OCI-LY1 (cell line): ENCODE measurements around the gene EHD2.

Experiments used
- H2AFZ ChIP-seq: fragments of 200-600 bp; sonication (generic), shearing (Covaris generic); 2 replicates; pipeline ENCODE4 v1.6.0; 2014; ENCODE audit warnings: antibody characterized with exemption, mild to moderate bottlenecking, low read length
- H3F3A ChIP-seq: fragments of 200-600 bp; sonication (generic), shearing (Covaris generic); 2 replicates; pipeline ENCODE4 v1.6.0; 2014; ENCODE audit warnings: mild to moderate bottlenecking, antibody characterized with exemption, low read length, moderate library complexity; ENCODE audit not compliant: insufficient read depth
- H3K27ac ChIP-seq: fragments of 200-600 bp; sonication (generic); 2 replicates; pipeline ENCODE4 v1.5.1; 2014; ENCODE audit warnings: low read length, mixed run types, mild to moderate bottlenecking, low read depth; ENCODE audit not compliant: poor library complexity, severe bottlenecking
- H3K27me3 ChIP-seq: fragments of 200-600 bp; sonication (generic); 2 replicates; pipeline ENCODE4 v1.6.0; 2014; ENCODE audit warnings: antibody characterized with exemption, mild to moderate bottlenecking, low read length, moderate library complexity; ENCODE audit not compliant: insufficient read depth
- H3K36me3 ChIP-seq: fragments of 200-600 bp; sonication (generic); 2 replicates; pipeline ENCODE4 v1.6.1; 2014; ENCODE audit warnings: mild to moderate bottlenecking, antibody characterized with exemption, low read length, moderate library complexity, mixed read lengths; ENCODE audit not compliant: insufficient read depth
- H3K4me1 ChIP-seq: fragments of 200-600 bp; sonication (generic); 2 replicates; pipeline ENCODE4 v1.5.1; 2014; ENCODE audit warnings: mild to moderate bottlenecking, low read length, moderate library complexity; ENCODE audit not compliant: insufficient read depth, severe bottlenecking
- H3K4me2 ChIP-seq: fragments of 200-600 bp; sonication (generic), shearing (Covaris generic); 2 replicates; pipeline ENCODE4 v1.6.1; 2014; ENCODE audit warnings: low read length
- H3K4me3 ChIP-seq: fragments of 200-600 bp; sonication (generic); 2 replicates; pipeline ENCODE4 v1.5.1; 2014; ENCODE audit warnings: low read length, low read depth, mild to moderate bottlenecking, mixed read lengths; ENCODE audit not compliant: poor library complexity, severe bottlenecking
- H3K79me2 ChIP-seq: fragments of 200-600 bp; shearing (Covaris generic); 2 replicates; pipeline ENCODE4 v1.6.1; 2016; ENCODE audit warnings: mixed run types, low read length, mixed read lengths; ENCODE audit not compliant: insufficient read depth
- H3K9ac ChIP-seq: fragments of 200-600 bp; sonication (generic), shearing (Covaris generic); 2 replicates; pipeline ENCODE4 v1.6.1; 2014; ENCODE audit warnings: mild to moderate bottlenecking, low read length, mixed read lengths
- H3K9me2 ChIP-seq: fragments of 200-600 bp; sonication (generic), shearing (Covaris generic); 2 replicates; pipeline ENCODE4 v1.6.1; 2014; ENCODE audit warnings: low read depth, mild to moderate bottlenecking, low read length, mixed read lengths
- H3K9me3 ChIP-seq: fragments of 200-600 bp; shearing (Covaris generic); 2 replicates; pipeline ENCODE4 v1.6.1; 2014; ENCODE audit warnings: low read length, mixed read lengths
- H4K20me1 ChIP-seq: fragments of 200-600 bp; sonication (generic), shearing (Covaris generic); 2 replicates; pipeline ENCODE4 v1.6.0; 2016; ENCODE audit warnings: mild to moderate bottlenecking, low read length; ENCODE audit not compliant: insufficient read depth
- EZH2 ChIP-seq: fragments of 200-600 bp; sonication (generic), shearing (Covaris generic); IDR thresholded peaks from 2 replicates; pipeline ENCODE4 v1.8.0; 2017; ENCODE audit warnings: borderline replicate concordance, mixed run types, mild to moderate bottlenecking, antibody characterized with exemption, low read length, moderate library complexity, mixed read lengths
- TF ChIP-seq, protein P1 (sequence below): fragments of 200-600 bp; sonication (generic), shearing (Covaris generic); IDR thresholded peaks from 2 replicates; pipeline ENCODE4 v1.5.1; 2017; ENCODE audit warnings: mild to moderate bottlenecking, antibody characterized with exemption, low read length, moderate library complexity, mixed read lengths

The EHD2 gene

GRCh38 chr19:47675859-47676258, 37.4 kb upstream of the EHD2 start:
- Histone ChIP-seq H3K9ac (no peak overlapping the region), H3F3A (no peaks in the 10 kb centered on the region), H3K9me2 (no peaks in the 10 kb centered on the region), H3K4me2 (no peak overlapping the region), H3K4me1 (no peaks in the 10 kb centered on the region), H3K4me3 (no peak overlapping the region), H3K79me2 (no peaks in the 10 kb centered on the region), H3K27ac (no peak overlapping the region), H3K27me3 (no peaks in the 10 kb centered on the region), H2AFZ (no peak overlapping the region), H3K9me3 (no peaks in the 10 kb centered on the region), H3K36me3 (peaks cover 22% of the 10 kb centered on the region), H4K20me1 (no peaks in the 10 kb centered on the region)
- TF ChIP-seq, protein P1, sequence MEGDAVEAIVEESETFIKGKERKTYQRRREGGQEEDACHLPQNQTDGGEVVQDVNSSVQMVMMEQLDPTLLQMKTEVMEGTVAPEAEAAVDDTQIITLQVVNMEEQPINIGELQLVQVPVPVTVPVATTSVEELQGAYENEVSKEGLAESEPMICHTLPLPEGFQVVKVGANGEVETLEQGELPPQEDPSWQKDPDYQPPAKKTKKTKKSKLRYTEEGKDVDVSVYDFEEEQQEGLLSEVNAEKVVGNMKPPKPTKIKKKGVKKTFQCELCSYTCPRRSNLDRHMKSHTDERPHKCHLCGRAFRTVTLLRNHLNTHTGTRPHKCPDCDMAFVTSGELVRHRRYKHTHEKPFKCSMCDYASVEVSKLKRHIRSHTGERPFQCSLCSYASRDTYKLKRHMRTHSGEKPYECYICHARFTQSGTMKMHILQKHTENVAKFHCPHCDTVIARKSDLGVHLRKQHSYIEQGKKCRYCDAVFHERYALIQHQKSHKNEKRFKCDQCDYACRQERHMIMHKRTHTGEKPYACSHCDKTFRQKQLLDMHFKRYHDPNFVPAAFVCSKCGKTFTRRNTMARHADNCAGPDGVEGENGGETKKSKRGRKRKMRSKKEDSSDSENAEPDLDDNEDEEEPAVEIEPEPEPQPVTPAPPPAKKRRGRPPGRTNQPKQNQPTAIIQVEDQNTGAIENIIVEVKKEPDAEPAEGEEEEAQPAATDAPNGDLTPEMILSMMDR = no peak
- no peak for TF ChIP-seq EZH2

- H3K36me3 ChIP-seq = peaks cover 26% of the 10 kb centered on the region
- H3K9ac ChIP-seq = no peak overlapping the region
- no peak overlapping the region for H2AFZ ChIP-seq
- no peaks in the 10 kb centered on the region for H3F3A ChIP-seq
- no peaks in the 10 kb centered on the region for H3K4me1 ChIP-seq
- no peaks in the 10 kb centered on the region for H3K9me3 ChIP-seq
- H3K27me3 ChIP-seq = no peaks in the 10 kb centered on the region
- no peaks in the 10 kb centered on the region for H3K79me2 ChIP-seq
- H3K4me2 ChIP-seq = no peak overlapping the region
- TF ChIP-seq EZH2 = no peak
- TF ChIP-seq, protein P1 = no peak
- no peak overlapping the region for H3K27ac ChIP-seq
- no peak overlapping the region for H3K4me3 ChIP-seq
- H4K20me1 ChIP-seq = no peaks in the 10 kb centered on the region
- no peaks in the 10 kb centered on the region for H3K9me2 ChIP-seq
Measured at GRCh38 chr19:47676811-47677210, 36.4 kb upstream of the EHD2 start.

GRCh38 chr19:47679251-47679900, 33.8 kb upstream of the EHD2 start:
- H3K27ac ChIP-seq = no peak overlapping the region
- H4K20me1 ChIP-seq = no peaks in the 10 kb centered on the region
- H3K4me2 ChIP-seq = no peak overlapping the region
- no peak overlapping the region for H2AFZ ChIP-seq
- H3K9me2 ChIP-seq = no peaks in the 10 kb centered on the region
- H3K36me3 ChIP-seq = peaks cover 21% of the 10 kb centered on the region; the same call in 1 of the 2 replicates
- no peak overlapping the region for H3K4me3 ChIP-seq
- H3K9me3 ChIP-seq = no peaks in the 10 kb centered on the region
- H3K9ac ChIP-seq = no peak overlapping the region
- H3K4me1 ChIP-seq = no peaks in the 10 kb centered on the region
- H3K27me3 ChIP-seq = no peaks in the 10 kb centered on the region
- H3F3A ChIP-seq = no peaks in the 10 kb centered on the region
- H3K79me2 ChIP-seq = no peaks in the 10 kb centered on the region
- TF ChIP-seq, protein P1 = no peak
- no peak for TF ChIP-seq EZH2
